Esophagus muscularis mucosa (tissue), 3 donors: ENCODE data around the gene UGGT1.

Source experiments
- CTCF ChIP-seq, 3 experiments: fragments of 200-600 bp in 2 of 3; fragments of 450-650 bp in 1 of 3; sonication (generic) in 2 of 3; IDR thresholded peaks; one replicate each; pipeline ENCODE4 v1.5.1; 2017 to 2019; ENCODE audit warnings: antibody characterized with exemption in 3 of 3, mild to moderate bottlenecking in 2 of 3, moderate library complexity in 1 of 3
- POLR2A ChIP-seq: fragments of 450-650 bp; IDR thresholded peaks from one replicate; pipeline ENCODE4 v1.6.1; 2017; ENCODE audit warnings: antibody characterized with exemption, moderate library complexity, mild to moderate bottlenecking, low read depth
- POLR2AphosphoS5 ChIP-seq, 2 donors: sonication (generic); formaldehyde crosslinking; IDR thresholded peaks; one replicate each; pipeline ENCODE4 v1.6.1; 2017; ENCODE audit warnings: antibody characterized with exemption in 2 of 2

- TF ChIP-seq POLR2A (no peak), CTCF (IDR thresholded peaks at IDR 0.05) (no peak), POLR2AphosphoS5 (IDR thresholded peaks at IDR 0.05) (no peak)
These were observed 17.2 kb downstream of the UGGT1 start for GRCh38 chr2:128108166-128108565.
